ENCODE data around the gene KRT79.
A peak's percentile ranks its signal among the peaks of the same experiment; 100 is the strongest.
"Not testable (repeated sequence)": the region's sequence is repeated elsewhere in the genome, so short reads cannot be mapped to it uniquely, and the experiment has no call there.

KRT79 gene

DNA sequence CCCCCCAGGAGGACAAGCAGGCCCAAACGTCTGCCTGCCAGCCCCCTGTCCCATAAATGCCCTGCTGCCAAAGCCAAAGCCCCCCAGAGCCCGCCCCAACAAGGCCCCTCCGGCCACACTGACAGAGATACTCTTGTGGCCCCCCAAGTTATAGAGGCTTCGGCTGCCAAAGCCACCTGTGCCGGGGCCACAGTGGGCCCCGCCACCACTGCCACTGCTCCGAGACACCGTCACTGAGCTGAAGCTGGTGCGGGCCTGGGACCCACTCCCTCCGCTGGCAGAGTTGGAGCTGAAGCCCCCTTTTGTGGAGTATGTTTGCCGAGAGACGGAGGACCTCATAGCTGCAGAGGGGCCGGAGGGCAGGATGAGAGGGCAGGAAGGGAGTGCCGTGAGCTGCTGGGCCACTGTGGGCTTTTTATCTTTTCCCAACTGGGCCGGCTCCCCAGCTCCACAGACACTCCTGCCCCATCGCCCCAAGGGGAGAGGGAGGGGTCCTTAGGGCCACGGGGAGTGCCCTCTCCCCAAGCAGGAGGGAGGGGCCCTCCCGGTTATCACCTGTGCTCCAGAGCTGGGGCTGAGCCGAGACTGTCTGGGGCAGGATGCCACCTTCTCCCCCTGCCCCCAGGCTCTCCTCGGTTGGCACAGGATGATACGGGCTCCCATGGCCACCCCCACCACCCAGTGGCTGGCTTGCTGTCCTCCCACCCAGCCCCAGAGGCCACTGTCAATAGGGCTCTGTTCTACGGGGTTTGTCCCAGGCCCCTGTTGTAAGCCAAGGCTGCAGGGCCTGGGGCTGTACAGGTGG is at the start of gene KRT79:
Gene KRT79, minus strand, starts transcription at position 390 of the 805 bp plus-strand sequence. Its CDS starts 51 bp downstream, at position 339.
- H3K4me1 Mint-ChIP-seq, result peaks cover 12% of the 10 kb centered on the region
- H3K4me3 Mint-ChIP-seq, result no peak within 1 kb of the TSS
- H3K9me3 Mint-ChIP-seq, result no peaks in the 10 kb centered on the region
- TF ChIP-seq, protein P1, sequence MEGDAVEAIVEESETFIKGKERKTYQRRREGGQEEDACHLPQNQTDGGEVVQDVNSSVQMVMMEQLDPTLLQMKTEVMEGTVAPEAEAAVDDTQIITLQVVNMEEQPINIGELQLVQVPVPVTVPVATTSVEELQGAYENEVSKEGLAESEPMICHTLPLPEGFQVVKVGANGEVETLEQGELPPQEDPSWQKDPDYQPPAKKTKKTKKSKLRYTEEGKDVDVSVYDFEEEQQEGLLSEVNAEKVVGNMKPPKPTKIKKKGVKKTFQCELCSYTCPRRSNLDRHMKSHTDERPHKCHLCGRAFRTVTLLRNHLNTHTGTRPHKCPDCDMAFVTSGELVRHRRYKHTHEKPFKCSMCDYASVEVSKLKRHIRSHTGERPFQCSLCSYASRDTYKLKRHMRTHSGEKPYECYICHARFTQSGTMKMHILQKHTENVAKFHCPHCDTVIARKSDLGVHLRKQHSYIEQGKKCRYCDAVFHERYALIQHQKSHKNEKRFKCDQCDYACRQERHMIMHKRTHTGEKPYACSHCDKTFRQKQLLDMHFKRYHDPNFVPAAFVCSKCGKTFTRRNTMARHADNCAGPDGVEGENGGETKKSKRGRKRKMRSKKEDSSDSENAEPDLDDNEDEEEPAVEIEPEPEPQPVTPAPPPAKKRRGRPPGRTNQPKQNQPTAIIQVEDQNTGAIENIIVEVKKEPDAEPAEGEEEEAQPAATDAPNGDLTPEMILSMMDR (IDR thresholded peaks at IDR 0.05), result no peak
- DNase-seq, result no peak
- H3K27ac Mint-ChIP-seq, result no peak within 1 kb of the TSS
- H3K36me3 Mint-ChIP-seq (ENCODE audit: low read depth), result no peaks in the 10 kb centered on the region
- peaks cover 16% of the 10 kb centered on the region for H3K27me3 Mint-ChIP-seq (ENCODE audit: low read depth, poor library complexity)

DNA sequence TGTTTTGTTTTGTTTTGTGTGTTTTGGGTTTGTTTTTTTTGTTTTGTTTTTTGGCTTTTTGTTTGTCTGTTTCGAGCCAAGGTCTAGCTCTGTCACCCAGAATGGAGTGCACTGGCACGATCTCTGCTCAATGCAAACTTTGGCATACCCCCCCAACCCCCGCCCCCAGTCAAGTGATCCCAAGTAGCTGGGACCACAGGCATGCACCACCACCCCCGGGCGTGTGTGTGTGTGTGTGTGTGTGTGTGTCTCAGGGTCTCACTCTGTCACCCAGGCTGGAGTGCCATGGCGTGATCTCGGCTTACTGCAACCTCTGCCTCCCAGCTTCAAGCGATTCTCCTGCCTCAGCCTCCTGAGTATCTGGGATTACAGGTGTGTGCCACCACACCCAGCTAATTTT is 46.4 kb upstream of the KRT79 start:
- not testable (repeated sequence) for H3K4me3 Mint-ChIP-seq; DNase-seq; H3K36me3 Mint-ChIP-seq (ENCODE audit: low read depth)

DNA sequence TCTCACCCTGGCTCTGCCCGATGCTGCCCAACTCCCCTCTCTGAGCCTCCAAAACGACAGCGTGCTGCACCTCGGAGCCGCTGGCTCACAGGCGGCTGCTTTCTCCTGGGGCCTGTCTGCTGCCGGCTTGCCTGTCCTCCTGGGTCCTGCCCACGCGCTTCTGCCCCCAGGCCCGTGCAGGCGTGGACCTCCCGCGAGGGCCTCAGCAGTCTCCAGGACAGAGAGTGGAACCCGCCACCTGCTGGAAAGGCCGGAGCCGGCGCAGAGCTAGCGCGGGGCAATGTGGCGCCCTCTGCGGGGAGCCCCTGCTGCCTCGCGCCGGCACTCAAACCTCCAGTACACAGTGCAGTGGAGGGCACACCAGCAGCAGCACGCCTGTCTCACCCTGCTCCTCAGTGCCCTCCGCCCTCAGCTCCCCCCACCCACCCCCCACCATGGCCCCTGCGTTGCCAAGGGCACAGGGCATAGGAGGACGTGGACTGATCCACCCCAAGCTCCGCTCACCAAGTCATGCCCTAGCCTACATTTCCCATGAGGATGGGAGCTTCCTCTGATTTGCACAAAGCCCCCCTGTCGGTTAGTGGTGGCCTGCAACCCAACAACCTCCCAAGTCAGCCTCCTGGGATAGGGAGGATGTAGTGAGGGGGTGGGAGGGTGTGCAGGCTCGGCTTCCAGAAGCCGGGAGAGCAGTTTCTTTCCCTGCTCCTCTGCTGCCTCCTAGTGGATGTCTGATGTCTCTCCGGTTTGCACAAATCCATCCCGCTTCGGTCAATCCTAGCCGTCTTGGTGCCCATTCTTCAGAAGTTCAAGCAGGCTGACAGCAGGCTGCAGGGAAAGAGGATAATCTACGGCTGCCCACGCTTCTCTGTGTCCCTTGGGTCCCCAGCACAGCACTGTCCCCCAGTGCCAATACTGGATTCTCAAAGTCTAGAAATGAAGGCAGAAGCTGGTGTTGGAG is 45.6 kb upstream of the KRT79 start:
- Mint-ChIP-seq H3K36me3 (ENCODE audit: low read depth) (no peaks in the 10 kb centered on the region), H3K27ac (no peak overlapping the region), H3K4me3 (peak overlapping the region; percentile 67), H3K27me3 (ENCODE audit: low read depth, poor library complexity) (peaks cover 7% of the 10 kb centered on the region), H3K4me1 (peaks cover 21% of the 10 kb centered on the region), H3K9me3 (no peaks in the 10 kb centered on the region)
- peak; percentile 81 for DNase-seq
- TF ChIP-seq, protein P1 (IDR thresholded peaks at IDR 0.05), result peak; percentile 76

More for the DNA sequence above, 46.4 kb upstream of the KRT79 start:
- H3K27ac Mint-ChIP-seq; H3K9me3 Mint-ChIP-seq; H3K27me3 Mint-ChIP-seq (ENCODE audit: low read depth, poor library complexity): not testable (repeated sequence)
- peaks cover 18% of the 10 kb centered on the region for H3K4me1 Mint-ChIP-seq

DNA sequence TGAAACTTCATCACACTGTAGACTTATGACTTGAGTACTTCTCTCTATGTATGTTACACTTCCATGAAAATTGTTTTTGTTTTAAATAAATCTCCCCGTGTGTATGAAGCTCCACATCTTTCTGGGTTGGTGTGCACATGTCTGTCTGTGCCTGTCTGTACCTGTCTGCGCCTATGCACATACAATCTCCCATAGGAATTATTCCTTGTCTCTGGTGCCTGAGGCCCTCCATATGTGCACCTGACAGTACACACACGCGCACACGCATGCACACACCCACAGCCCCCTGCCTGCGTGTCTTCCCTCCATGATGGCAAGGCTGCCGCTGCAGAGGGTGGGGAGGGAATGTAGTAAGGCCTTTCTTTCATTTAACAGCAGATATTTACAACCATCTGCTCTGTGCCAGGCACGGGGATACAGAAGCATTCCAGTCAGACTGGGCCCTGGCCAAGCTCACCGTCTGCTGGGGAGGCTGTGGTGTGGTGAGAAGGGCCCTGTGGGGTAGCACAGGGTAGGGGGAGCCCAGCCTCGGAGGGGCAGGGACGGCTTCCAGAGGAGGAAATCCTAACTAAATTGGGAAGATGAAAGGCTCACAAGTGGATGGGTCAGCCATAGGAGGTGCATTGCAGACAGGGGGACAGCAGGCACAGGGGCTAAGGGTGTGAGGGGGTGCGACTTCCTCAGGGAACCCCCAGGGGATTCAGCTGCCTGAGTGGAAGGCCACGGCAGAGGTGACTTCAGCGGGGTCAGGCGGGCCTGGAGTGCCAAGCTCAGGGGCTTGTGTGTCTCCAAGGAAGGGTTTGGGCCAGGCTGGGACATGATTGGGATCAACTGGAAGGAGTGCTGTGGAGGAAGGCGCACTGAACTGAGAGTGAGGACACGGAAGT is 44.6 kb upstream of the KRT79 start:
- H3K4me3 Mint-ChIP-seq, result no peak overlapping the region
- H3K27ac Mint-ChIP-seq, result no peak overlapping the region
- H3K27me3 Mint-ChIP-seq (ENCODE audit: low read depth, poor library complexity), result peaks cover 10% of the 10 kb centered on the region
- no peaks in the 10 kb centered on the region for H3K9me3 Mint-ChIP-seq
- TF ChIP-seq, protein P1 (IDR thresholded peaks at IDR 0.05), result no peak
- no peak for DNase-seq
- peaks cover 28% of the 10 kb centered on the region for H3K4me1 Mint-ChIP-seq
- no peaks in the 10 kb centered on the region for H3K36me3 Mint-ChIP-seq (ENCODE audit: low read depth)

DNA sequence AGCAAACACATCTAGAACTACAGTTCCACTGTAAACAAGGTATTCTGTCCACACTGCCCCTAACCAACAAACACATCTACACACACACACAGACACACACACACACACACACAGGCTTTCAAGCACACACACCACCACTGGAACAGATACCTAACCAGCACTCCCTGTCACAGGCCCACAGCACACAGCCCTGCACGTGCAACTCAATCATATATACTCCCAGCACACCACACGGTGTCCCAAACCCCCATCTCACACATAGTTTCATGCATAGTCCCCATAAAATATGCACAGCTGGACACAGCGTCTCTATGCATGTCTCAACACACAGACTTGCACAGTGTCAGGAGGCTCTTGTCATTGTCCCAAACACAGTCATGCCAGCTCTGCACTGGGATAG is 43.1 kb upstream of the KRT79 start:
- TF ChIP-seq, protein P1 (IDR thresholded peaks at IDR 0.05), result no peak
- Mint-ChIP-seq H3K4me1 (peaks cover 43% of the 10 kb centered on the region), H3K27ac (no peak overlapping the region), H3K27me3 (ENCODE audit: low read depth, poor library complexity) (peaks cover 17% of the 10 kb centered on the region), H3K36me3 (ENCODE audit: low read depth) (no peaks in the 10 kb centered on the region), H3K9me3 (no peaks in the 10 kb centered on the region), H3K4me3 (no peak overlapping the region)
- no peak for DNase-seq
